Stomach smooth muscle (tissue), 2 donors: ENCODE data around the gene SPSB4.

Source experiments
- H3K27ac ChIP-seq: one replicate; pipeline ENCODE4 v1.7.0; 2013; ENCODE audit warnings: mild to moderate bottlenecking, low read length, inconsistent platforms
- H3K27me3 ChIP-seq, 2 donors: one replicate each; pipeline ENCODE4 v1.7.0; 2013; ENCODE audit warnings: low read length in 2 of 2; ENCODE audit not compliant: insufficient read depth in 2 of 2, control insufficient read depth in 1 of 2
- H3K36me3 ChIP-seq, 2 donors: one replicate each; pipeline ENCODE4 v1.7.0; 2013; ENCODE audit warnings: low read length in 2 of 2; ENCODE audit not compliant: control insufficient read depth in 2 of 2, insufficient read depth in 2 of 2
- H3K4me1 ChIP-seq: one replicate; pipeline ENCODE4 v1.7.0; 2013; ENCODE audit warnings: low read length; ENCODE audit not compliant: control insufficient read depth, insufficient read depth
- H3K4me3 ChIP-seq, 2 donors: one replicate each; pipeline ENCODE4 v1.7.0; 2013; ENCODE audit warnings: low read length in 2 of 2
- H3K9ac ChIP-seq, 2 donors: one replicate each; pipeline ENCODE4 v1.7.0; 2013; ENCODE audit warnings: low read length in 2 of 2, mild to moderate bottlenecking in 1 of 2
- H3K9me3 ChIP-seq, 2 donors: one replicate each; pipeline ENCODE4 v1.7.0; 2013; ENCODE audit warnings: low read length in 2 of 2; ENCODE audit not compliant: control insufficient read depth in 2 of 2
- donor health status: healthy.
- donor health status: Pancreatic carcinoma.

SPSB4 gene

GRCh38 chr3:141191097-141191749, 140.1 kb downstream of the SPSB4 start:
- Histone ChIP-seq H3K4me3 (no peak overlapping the region), H3K4me1 (no peaks in the 10 kb centered on the region), H3K9ac (no peak overlapping the region), H3K9me3 (no peaks in the 10 kb centered on the region), H3K36me3 (no peaks in the 10 kb centered on the region), H3K27ac (no peak overlapping the region), H3K27me3 (peaks cover 0 to 4% of the 10 kb centered on the region in 2 donors)

- Histone ChIP-seq H3K4me3 (no peak overlapping the region), H3K27ac (no peak overlapping the region), H3K36me3 (no peaks in the 10 kb centered on the region), H3K4me1 (no peaks in the 10 kb centered on the region), H3K9me3 (no peaks in the 10 kb centered on the region), H3K9ac (no peak overlapping the region), H3K27me3 (peaks cover 0 to 4% of the 10 kb centered on the region in 2 donors)
Observed at GRCh38 chr3:141192345-141192744, 141.2 kb downstream of the SPSB4 start.

GRCh38 chr3:141193066-141193830, 142.1 kb downstream of the SPSB4 start:
- Histone ChIP-seq H3K9me3 (no peaks in the 10 kb centered on the region), H3K27me3 (peaks cover 0 to 4% of the 10 kb centered on the region in 2 donors), H3K9ac (no peak overlapping the region), H3K36me3 (no peaks in the 10 kb centered on the region), H3K27ac (no peak overlapping the region), H3K4me3 (no peak overlapping the region), H3K4me1 (no peaks in the 10 kb centered on the region)
